Measurements from ENCODE around the gene HOXD10. TPM values are rescaled to one million over a fixed set of nuclear protein-coding genes. Genes with fewer than 3 reads are reported as not detected.

HOXD10 gene
- total RNA-seq, 1 experiment from 2014 or later, result not detected

DNA sequence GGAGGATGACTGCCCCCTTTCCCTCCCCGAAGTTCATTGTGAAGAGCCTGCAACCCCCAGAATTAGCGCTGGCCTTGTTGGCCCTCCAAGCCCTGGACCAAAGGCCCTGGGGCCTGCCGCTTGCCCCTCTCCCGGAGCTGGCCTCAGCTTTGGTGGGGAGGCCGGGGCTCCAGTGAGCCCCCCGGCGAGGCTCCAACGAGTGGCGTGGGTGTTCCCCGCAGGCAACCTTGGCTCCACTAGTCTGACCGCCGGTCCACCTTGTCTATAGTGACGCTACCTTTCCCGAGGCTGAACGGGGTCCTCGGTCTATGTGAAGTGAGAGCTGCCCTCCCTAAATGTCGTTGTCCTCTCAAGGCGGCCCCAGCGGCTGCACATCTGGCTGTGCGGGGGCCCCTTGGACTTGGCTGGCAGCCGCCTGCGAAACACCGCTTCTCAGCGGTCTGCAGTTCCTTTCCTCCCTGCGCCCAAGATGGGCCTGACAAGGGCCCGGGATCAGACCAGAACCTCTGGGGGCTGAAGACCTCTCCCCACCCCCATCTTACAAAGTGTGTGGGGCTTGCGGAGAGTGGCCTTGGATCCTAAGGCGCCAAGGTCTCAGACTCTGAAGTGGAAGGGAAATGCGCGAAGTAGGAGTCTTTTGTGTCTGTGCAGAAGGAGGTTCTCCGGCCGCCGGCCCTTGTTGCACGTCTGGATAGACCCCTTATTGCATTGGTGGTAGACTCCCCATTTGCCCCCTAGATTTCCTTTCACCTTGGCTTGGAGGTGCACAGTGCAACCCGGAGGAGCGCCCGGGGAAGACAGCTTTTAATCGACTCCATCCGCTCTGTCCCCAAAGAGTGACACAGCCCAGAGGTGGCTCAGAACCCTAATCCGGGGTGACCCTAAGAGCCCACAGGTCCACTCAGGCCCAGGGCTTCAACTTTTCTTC, 3.9 kb upstream of the HOXD10 start:
- CTCF ChIA-PET, result interaction anchor here (0.6 kb wide), 1 partner anchor 448 kb away, joined by 3 read pairs; no protein-coding TSS in a partner anchor
- ATAC-seq (no peak), DNase-seq (ENCODE audit: low read depth, low spot score) (no peak)
- Histone ChIP-seq H3K36me3 (ENCODE audit: control insufficient read depth, insufficient read depth, low read length) (no peaks in the 10 kb centered on the region), H3K4me3 (ENCODE audit: low read depth in 2 of 2, low read length in 2 of 2) (no peak overlapping the region), H3K27me3 (ENCODE audit: control insufficient read depth, insufficient read depth, low read length) (peaks cover 5% of the 10 kb centered on the region; the same call in 1 of the 2 replicates), H3K27ac (ENCODE audit: low read length) (no peak overlapping the region), H3K9me3 (ENCODE audit: control insufficient read depth, insufficient read depth, low read depth, low read length) (no peaks in the 10 kb centered on the region), H3K4me1 (ENCODE audit: control insufficient read depth, insufficient read depth, low read length) (0 out of 2 replicates have a peak, but pooled peaks cover 3% of the 10 kb centered on the region)
- no TSS peak for BruUV-seq (replicated peaks)
- POLR2A ChIA-PET, result no interaction called here
- intact Hi-C loops (cut with micrococcal nuclease; ENCODE audit: unreplicated experiment) (no loop called here), in situ Hi-C loops (cut with HindIII; ENCODE audit: low pct_unique_long_range_greater_than_20kb, low sequenced_read_pairs) (no loop called here)
- no peak for TF ChIP-seq POLR2AphosphoS5 (IDR thresholded peaks at IDR 0.05; ENCODE audit: low read depth, low read length)
- no peak for TF ChIP-seq REST (IDR thresholded peaks at IDR 0.05; ENCODE audit: insufficient read depth in 1 of 2, low read depth in 2 of 2, low read length in 1 of 2)
- no peak for TF ChIP-seq SIN3A (IDR thresholded peaks at IDR 0.05; ENCODE audit: borderline replicate concordance, insufficient read depth, low read depth, low read length)
- TF ChIP-seq, protein P1, sequence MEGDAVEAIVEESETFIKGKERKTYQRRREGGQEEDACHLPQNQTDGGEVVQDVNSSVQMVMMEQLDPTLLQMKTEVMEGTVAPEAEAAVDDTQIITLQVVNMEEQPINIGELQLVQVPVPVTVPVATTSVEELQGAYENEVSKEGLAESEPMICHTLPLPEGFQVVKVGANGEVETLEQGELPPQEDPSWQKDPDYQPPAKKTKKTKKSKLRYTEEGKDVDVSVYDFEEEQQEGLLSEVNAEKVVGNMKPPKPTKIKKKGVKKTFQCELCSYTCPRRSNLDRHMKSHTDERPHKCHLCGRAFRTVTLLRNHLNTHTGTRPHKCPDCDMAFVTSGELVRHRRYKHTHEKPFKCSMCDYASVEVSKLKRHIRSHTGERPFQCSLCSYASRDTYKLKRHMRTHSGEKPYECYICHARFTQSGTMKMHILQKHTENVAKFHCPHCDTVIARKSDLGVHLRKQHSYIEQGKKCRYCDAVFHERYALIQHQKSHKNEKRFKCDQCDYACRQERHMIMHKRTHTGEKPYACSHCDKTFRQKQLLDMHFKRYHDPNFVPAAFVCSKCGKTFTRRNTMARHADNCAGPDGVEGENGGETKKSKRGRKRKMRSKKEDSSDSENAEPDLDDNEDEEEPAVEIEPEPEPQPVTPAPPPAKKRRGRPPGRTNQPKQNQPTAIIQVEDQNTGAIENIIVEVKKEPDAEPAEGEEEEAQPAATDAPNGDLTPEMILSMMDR (IDR thresholded peaks at IDR 0.05), result no peak
- TF ChIP-seq TCF7L2 (IDR thresholded peaks at IDR 0.05; ENCODE audit: low read depth, low read length), result no peak

DNA sequence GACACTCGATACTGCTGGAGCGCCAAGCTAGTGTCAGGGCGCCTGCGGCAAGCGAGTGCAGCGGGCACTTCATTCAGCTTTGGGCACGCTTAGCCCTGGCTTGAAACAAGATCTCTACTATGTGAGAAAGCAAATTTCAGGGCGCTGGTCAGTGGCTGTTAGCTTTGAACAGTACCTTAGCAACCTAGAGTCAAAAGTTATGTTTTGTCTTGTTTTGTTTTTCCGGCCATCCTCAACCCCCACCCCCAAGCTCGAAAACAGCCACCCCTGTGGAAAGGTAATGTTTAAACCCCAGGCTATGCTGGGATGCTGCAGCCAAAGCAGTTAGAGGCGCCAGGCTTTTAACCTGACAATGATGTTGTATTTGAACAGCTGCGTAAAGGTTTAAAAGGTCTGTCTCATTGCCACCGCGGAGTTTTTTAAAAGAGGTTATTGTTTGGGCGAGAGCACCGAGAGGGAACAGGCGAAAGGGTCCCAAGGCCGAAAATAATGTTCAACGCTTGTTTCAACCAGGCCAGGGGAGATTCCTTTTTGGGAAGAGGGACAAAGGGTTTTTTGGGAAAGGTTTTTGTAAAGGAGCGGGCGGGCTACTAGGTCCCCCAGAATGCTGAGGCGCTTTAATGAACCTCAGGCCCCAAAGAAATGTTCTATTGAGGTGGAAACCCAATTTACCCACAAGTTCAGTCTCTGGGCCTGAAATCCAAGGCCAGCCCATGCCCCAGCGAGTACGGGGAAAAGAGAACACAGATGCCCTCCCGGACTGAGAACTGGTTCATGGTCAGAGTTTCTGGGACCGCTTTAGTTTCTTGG, 2.3 kb upstream of the HOXD10 start:
- TF ChIP-seq, protein P1 (IDR thresholded peaks at IDR 0.05), result no peak
- TF ChIP-seq POLR2AphosphoS5 (IDR thresholded peaks at IDR 0.05; ENCODE audit: low read depth, low read length) (no peak), REST (IDR thresholded peaks at IDR 0.05; ENCODE audit: insufficient read depth in 1 of 2, low read depth in 2 of 2, low read length in 1 of 2) (no peak), TCF7L2 (IDR thresholded peaks at IDR 0.05; ENCODE audit: low read depth, low read length) (no peak), SIN3A (IDR thresholded peaks at IDR 0.05; ENCODE audit: borderline replicate concordance, insufficient read depth, low read depth, low read length) (no peak)
- no peaks in the 10 kb centered on the region for H3K36me3 ChIP-seq (ENCODE audit: control insufficient read depth, insufficient read depth, low read length)
- H3K27me3 ChIP-seq (ENCODE audit: control insufficient read depth, insufficient read depth, low read length), result peaks cover 5% of the 10 kb centered on the region; the same call in 1 of the 2 replicates
- H3K27ac ChIP-seq (ENCODE audit: low read length), result no peak overlapping the region
- 0 out of 2 replicates have a peak, but pooled peaks cover 3% of the 10 kb centered on the region for H3K4me1 ChIP-seq (ENCODE audit: control insufficient read depth, insufficient read depth, low read length)
- H3K4me3 ChIP-seq (ENCODE audit: low read depth in 2 of 2, low read length in 2 of 2), result no peak overlapping the region
- no peaks in the 10 kb centered on the region for H3K9me3 ChIP-seq (ENCODE audit: control insufficient read depth, insufficient read depth, low read depth, low read length)
- in situ Hi-C loops (cut with HindIII; ENCODE audit: low pct_unique_long_range_greater_than_20kb, low sequenced_read_pairs), result no loop called here
- CTCF ChIA-PET, result no interaction called here
- DNase-seq (ENCODE audit: low read depth, low spot score) (no peak), ATAC-seq (no peak)
- intact Hi-C loops (cut with micrococcal nuclease; ENCODE audit: unreplicated experiment), result no loop called here
- BruUV-seq (replicated peaks), result no TSS peak
- POLR2A ChIA-PET, result no interaction called here

Measured in Panc1 (cell line).